Ishikawa (cell line): Measurements from ENCODE around the gene APBA2.

Experiments
- CEBPB ChIP-seq: IDR thresholded peaks from 2 replicates; pipeline ENCODE4 v1.6.1; 2012
- CREB1 ChIP-seq: IDR thresholded peaks from 2 replicates; pipeline ENCODE4 v1.6.1; 2012; ENCODE audit warnings: low read depth
- EGR1 ChIP-seq: IDR thresholded peaks from 2 replicates; pipeline ENCODE4 v1.6.1; 2012
- EP300 ChIP-seq: IDR thresholded peaks from 2 replicates; pipeline ENCODE4 v1.6.1; 2012; ENCODE audit warnings: borderline replicate concordance
- FOXM1 ChIP-seq: IDR thresholded peaks from 2 replicates; pipeline ENCODE4 v1.6.1; 2012; ENCODE audit warnings: low read depth, borderline replicate concordance
- NFIC ChIP-seq: IDR thresholded peaks from 2 replicates; pipeline ENCODE4 v1.6.1; 2012
- RAD21 ChIP-seq: IDR thresholded peaks from 2 replicates; pipeline ENCODE4 v1.6.1; 2012; ENCODE audit warnings: low read depth
- TAF1 ChIP-seq: IDR thresholded peaks from 2 replicates; pipeline ENCODE4 v1.6.1; 2012; ENCODE audit warnings: low read depth, mild to moderate bottlenecking
- TCF12 ChIP-seq: IDR thresholded peaks from 2 replicates; pipeline ENCODE4 v1.6.1; 2012; ENCODE audit warnings: low read depth
- TEAD4 ChIP-seq: IDR thresholded peaks from 2 replicates; pipeline ENCODE4 v1.6.1; 2012
- YY1 ChIP-seq: IDR thresholded peaks from 2 replicates; pipeline ENCODE4 v1.6.1; 2012; ENCODE audit warnings: low read depth
- ZBTB7A ChIP-seq: IDR thresholded peaks from 2 replicates; pipeline ENCODE4 v1.6.1; 2012; ENCODE audit warnings: low read depth
- TF ChIP-seq, protein P1 (sequence below): IDR thresholded peaks from 2 replicates; pipeline ENCODE4 v1.6.1; 2012
- TF ChIP-seq, protein P2 (sequence below): IDR thresholded peaks from 2 replicates; pipeline ENCODE4 v1.6.1; 2012; ENCODE audit warnings: low read depth, mild to moderate bottlenecking
- TF ChIP-seq, protein P3 (sequence below): IDR thresholded peaks from 2 replicates; pipeline ENCODE4 v1.6.1; 2012

Gene APBA2

DNA sequence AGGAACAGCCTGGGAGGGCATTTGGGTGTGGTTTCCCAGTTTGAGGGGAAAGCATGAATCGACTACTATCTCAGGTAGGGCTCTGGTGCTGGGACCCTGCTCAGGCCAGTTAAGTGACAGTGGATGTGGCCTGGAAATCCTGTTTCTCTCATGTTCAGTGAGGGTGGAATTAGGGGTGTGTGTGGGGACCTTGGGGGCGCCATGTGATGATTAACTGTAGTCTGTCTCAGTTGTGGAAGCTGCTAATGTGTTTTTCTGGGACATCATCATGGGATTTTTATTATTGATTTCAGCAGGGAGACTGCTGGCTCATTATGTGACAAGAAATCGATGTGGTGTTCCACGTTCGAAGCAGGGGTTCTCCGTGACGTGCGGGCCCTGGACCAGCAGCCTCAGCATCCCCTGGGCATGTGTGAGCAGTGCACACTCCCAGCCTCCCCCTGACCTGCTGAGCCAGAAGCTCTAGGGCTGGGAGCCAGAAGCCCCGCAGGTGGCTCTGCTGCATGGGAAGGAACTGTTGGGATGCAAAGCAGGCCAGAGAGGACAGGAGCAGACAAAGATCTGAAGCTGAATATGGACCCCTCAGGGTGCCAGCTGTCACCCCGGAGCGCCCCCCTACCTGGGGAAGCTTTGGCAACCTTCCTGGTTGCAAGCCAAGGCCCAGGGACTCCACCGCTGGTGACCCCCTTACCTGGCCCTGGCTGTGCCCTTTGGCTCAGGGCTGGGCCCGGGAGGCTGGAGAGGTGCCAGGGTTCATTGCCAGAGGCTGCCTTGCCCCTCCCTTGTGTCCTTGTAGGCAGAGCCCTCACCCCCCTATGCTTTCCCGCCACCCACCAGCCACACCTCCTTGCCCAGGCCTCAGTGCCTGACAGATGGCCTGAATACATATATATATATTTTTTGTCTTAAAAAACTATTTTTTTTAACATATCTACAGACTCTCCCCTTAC lies 149.8 kb downstream of the APBA2 start:
- TF ChIP-seq TAF1 (no peak), RAD21 (no peak), YY1 (no peak), ZBTB7A (no peak), NFIC (no peak), TEAD4 (no peak), FOXM1 (no peak), TCF12 (no peak), CREB1 (no peak), CEBPB (no peak), EP300 (no peak), EGR1 (no peak)
- TF ChIP-seq, protein P1, sequence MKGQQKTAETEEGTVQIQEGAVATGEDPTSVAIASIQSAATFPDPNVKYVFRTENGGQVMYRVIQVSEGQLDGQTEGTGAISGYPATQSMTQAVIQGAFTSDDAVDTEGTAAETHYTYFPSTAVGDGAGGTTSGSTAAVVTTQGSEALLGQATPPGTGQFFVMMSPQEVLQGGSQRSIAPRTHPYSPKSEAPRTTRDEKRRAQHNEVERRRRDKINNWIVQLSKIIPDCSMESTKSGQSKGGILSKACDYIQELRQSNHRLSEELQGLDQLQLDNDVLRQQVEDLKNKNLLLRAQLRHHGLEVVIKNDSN, result no peak
- TF ChIP-seq, protein P2, sequence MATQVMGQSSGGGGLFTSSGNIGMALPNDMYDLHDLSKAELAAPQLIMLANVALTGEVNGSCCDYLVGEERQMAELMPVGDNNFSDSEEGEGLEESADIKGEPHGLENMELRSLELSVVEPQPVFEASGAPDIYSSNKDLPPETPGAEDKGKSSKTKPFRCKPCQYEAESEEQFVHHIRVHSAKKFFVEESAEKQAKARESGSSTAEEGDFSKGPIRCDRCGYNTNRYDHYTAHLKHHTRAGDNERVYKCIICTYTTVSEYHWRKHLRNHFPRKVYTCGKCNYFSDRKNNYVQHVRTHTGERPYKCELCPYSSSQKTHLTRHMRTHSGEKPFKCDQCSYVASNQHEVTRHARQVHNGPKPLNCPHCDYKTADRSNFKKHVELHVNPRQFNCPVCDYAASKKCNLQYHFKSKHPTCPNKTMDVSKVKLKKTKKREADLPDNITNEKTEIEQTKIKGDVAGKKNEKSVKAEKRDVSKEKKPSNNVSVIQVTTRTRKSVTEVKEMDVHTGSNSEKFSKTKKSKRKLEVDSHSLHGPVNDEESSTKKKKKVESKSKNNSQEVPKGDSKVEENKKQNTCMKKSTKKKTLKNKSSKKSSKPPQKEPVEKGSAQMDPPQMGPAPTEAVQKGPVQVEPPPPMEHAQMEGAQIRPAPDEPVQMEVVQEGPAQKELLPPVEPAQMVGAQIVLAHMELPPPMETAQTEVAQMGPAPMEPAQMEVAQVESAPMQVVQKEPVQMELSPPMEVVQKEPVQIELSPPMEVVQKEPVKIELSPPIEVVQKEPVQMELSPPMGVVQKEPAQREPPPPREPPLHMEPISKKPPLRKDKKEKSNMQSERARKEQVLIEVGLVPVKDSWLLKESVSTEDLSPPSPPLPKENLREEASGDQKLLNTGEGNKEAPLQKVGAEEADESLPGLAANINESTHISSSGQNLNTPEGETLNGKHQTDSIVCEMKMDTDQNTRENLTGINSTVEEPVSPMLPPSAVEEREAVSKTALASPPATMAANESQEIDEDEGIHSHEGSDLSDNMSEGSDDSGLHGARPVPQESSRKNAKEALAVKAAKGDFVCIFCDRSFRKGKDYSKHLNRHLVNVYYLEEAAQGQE, result no peak
- TF ChIP-seq, protein P3, sequence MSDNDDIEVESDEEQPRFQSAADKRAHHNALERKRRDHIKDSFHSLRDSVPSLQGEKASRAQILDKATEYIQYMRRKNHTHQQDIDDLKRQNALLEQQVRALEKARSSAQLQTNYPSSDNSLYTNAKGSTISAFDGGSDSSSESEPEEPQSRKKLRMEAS, result no peak

DNA sequence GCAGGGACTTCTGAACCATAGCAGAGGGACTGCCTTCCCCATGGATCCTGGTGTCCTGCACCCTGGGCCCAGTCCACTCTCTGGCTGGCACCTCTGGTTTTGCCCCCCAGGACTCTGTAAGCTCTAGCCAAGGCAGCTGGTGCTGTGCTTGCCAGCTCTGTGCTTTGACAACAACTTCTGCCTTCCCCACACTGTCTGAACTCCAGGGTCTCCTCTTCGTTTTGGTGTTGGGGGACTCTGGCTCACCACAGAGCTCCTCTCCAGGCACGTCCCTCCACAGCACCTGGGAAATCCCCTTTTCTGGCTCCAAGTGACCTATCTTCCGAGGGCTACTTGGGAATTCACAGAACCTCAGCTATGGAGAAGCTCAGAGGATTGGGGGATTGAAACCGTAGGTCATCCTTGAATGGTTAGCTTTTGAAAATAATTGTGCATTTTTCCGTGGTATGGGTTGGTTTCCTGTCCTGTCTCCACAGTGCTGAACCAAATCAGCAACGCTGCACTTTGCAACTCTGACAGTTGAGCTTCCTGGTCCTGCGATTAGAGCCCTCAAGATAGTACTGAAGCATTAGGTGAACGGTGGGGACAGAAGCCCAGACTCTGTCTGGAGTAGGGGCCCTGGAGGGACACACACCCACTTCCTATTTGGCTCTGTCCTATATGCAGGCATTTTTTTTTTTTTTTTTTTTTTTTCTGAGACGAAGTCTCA lies 152.4 kb downstream of the APBA2 start:
- TF ChIP-seq, protein P1, result no peak
- TF ChIP-seq FOXM1 (no peak), RAD21 (no peak), CREB1 (no peak), YY1 (no peak), EGR1 (no peak), TCF12 (no peak)
- TF ChIP-seq, protein P3, result no peak

DNA sequence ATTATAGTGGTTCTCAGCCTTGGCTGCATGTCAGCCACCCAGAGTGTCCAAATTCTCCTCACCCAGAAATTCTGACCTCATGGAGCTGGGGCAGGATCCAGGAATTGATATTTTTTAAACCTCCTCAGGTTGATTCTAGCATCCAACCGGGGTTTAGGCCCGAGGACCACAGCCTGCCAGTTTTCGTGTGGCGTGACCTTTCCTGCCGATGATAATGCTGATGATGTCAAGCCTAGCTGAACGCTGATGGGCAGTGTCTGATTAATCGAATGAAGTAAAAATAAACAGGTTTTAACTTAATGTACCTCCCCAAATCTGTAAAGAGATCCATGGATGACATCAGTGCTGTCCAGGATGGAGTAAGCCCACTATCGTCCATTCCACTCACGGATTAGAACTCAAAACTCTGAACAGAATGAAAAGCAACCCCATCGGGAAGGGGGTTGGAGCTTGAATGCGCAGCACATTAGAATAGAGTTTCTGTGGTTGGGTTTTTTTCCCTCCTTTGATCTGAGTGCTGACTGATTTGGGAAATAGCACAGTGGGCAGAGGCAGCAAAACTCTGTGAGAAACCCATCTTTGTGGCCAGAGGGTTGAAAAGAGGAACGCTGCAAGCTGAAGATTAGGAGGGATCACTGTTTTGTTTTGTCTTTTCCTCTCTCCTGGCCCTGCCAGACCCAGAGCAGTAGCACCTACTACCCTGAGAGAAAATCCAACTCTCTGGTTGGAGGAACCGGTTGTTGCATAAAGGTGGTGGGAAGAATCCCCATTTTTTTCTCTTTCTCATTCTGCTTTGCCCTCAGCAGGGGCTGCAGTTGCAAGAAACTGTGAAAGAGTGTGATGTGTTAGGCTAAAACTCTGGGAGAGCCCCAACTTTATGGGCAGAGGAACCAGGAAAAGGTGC lies 153.9 kb downstream of the APBA2 start:
- TF ChIP-seq RAD21, result no peak
- no peak for TF ChIP-seq TEAD4
- TF ChIP-seq CREB1, result no peak
- TF ChIP-seq EP300, result no peak

DNA sequence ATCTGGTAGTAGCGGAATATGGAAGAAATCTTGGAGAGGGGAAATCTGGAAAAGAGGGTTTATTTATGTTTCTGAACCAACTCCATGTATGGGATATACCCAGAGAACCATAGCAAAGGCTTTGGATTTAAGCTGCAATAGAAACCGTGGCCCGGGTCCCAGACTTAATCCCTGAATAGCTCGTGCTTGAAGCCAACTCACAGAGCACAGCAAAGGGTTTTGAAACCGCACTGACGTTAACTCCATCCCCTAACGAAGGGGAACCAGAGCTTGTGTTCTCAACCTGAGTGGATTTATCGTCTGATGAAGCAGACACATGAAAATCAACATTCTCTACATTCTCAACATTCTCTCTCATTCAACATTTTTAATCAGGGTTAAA lies 154.6 kb downstream of the APBA2 start:
- TF ChIP-seq ZBTB7A, result no peak
- no peak for TF ChIP-seq TEAD4
- TF ChIP-seq YY1, result no peak
- TF ChIP-seq CREB1, result no peak
- TF ChIP-seq, protein P3, result no peak
- no peak for TF ChIP-seq TCF12
- no peak for TF ChIP-seq TAF1
- TF ChIP-seq FOXM1, result no peak
- TF ChIP-seq, protein P1, result no peak
- TF ChIP-seq EGR1, result no peak
- no peak for TF ChIP-seq EP300

DNA sequence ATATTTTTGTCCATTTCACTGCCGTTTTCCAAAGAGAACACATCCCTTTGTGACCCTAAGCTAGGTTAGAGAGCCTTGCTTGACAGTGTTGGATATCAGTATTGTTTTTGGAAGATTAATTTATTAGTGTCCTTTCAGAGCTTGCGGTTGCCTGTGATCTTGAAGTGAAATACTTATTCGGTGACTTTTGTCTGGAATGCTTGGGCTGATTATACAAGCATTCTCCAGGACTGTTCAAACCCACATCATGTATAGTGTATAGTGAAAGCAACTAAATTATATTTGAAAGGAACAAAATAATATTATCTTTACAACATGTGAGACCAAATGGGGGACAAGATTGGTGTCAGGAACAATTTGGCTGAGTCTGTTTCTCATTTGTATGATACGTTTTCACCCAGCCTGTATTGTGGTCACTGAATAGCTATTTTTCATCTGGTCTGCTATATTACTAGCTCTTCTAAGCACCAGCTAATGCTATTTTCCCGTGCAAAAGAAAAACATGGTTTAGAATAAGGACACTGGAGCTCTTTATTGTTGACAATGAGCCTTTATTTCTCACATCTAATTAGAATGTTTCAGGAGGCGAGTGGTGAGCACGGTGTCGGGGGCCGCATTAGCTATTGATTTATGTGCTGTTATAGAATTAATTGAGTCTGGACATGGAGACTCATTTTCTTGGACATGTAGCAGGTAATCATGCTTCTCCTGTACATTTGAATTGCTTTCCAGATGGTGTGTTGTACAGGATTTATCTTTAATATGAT lies 158.1 kb downstream of the APBA2 start:
- no peak for TF ChIP-seq CREB1
